ENCODE results near the gene RGL2.
"Not testable (repeated sequence)": the region's sequence is repeated elsewhere in the genome, so short reads cannot be mapped to it uniquely, and the experiment has no call there.

The RGL2 gene

GRCh38 chr6:33279257-33279695 is 19.5 kb downstream of the RGL2 start:
- Histone ChIP-seq H3K27me3 (ENCODE audit: low read depth) (no peaks in the 10 kb centered on the region), H3K4me1 (peaks cover 22% of the 10 kb centered on the region), H3K4me3 (no peak overlapping the region), H3K36me3 (replicated peaks) (peaks cover 62% of the 10 kb centered on the region), H3K9me3 (no peaks in the 10 kb centered on the region)
- no peak for DNase-seq (ENCODE audit: low spot score in 2 of 2)
- in situ Hi-C loops (cut with MboI; ENCODE audit: low sequenced_read_pairs), result no loop called here

DNA sequence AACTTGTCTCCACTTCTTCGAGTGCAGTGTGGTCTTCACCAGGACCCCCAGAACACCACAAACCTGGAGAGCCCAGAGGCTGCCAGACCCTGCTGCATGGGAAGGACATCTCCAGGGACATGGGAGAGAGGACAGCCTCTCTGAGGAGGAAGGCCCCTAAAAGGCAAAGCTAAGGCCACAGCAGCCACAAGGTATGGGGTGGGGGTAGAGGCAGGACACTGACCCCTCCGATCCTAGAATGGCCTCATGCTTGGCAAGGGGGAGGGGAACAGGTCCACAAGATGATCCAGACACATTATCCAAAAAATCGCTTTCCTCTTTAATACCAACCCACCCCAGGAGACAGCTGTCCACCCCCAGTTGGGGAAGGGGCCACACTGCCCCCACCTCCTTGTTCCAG is 19.9 kb downstream of the RGL2 start:
- H3K4me3 ChIP-seq, result no peak overlapping the region
- H3K4me1 ChIP-seq, result peaks cover 25% of the 10 kb centered on the region
- H3K27me3 ChIP-seq (ENCODE audit: low read depth), result no peaks in the 10 kb centered on the region
- H3K36me3 ChIP-seq (replicated peaks), result peaks cover 66% of the 10 kb centered on the region
- no peak for DNase-seq (ENCODE audit: low spot score in 2 of 2)
- no peaks in the 10 kb centered on the region for H3K9me3 ChIP-seq
- in situ Hi-C loops (cut with MboI; ENCODE audit: low sequenced_read_pairs), result no loop called here

DNA sequence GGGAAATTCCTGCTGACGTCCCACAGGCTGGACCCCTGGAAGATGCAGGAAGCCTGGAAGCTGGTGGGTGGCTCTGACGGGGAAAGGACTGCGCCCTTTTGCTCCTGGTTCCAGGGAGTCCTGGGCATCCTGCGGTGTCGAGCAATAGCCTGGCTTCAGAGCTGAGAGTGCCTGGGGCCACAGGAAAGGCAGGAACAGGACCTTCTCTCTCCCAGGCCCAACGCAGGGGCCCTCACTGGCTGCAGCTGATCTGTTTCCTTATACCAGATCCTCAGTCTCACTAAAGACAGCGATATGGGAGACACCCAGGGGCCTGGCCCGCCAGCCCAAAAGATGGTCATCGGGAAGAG is 20.4 kb downstream of the RGL2 start:
- Histone ChIP-seq H3K9me3 (no peaks in the 10 kb centered on the region), H3K27me3 (ENCODE audit: low read depth) (no peaks in the 10 kb centered on the region), H3K36me3 (replicated peaks) (peaks cover 71% of the 10 kb centered on the region), H3K4me1 (peaks cover 25% of the 10 kb centered on the region), H3K4me3 (no peak overlapping the region)
- in situ Hi-C loops (cut with MboI; ENCODE audit: low sequenced_read_pairs), result no loop called here
- DNase-seq (ENCODE audit: low spot score in 2 of 2), result no peak

- peak overlapping the region; percentile 28 for H3K4me3 ChIP-seq
- DNase-seq (ENCODE audit: low spot score in 2 of 2), result peak in 1 of 2 experiments; percentile 32
These were observed 20.9 kb downstream of the RGL2 start for GRCh38 chr6:33277663-33278391.

DNA sequence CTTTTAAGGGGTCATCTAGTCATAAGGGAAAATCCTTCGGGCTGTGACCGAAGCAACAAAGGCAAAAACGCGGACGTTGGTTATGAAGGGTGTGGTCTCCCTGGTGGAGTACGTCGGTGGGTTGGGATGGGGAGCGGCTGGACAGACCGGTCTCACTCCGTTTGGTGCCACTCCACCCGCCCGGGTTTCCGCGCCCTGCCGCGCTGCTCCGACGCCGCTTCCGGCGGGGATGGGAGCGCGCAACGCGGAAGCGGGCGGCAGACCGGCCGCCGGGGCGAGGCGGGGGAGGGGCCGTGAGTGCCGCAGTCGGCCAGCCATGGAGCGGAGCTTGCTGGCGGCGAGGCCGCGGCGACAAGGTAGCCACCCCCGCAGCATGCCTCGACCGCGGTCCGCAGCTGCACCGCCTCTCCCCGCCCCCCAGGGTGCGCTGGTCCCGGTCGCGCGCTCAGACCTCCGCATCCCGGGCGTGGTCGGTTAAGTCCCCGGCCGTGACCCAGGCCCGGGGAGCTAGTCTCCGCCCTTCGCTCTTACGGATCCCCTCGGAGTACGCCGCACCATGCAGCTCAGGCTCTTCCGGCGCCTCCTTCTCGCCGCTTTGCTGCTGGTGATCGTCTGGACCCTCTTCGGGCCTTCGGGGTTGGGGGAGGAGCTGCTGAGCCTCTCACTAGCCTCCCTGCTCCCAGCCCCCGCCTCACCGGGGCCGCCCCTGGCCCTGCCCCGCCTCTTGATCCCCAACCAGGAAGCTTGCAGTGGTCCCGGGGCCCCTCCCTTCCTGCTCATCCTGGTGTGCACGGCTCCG is 21.7 kb downstream of the RGL2 start, which contains the start of gene B3GALT4:
Gene B3GALT4 (plus strand): TSS at position 260 of the 799 bp plus-strand sequence. CDS start 297 bp downstream, at position 557.
- no peaks in the 10 kb centered on the region for H3K27me3 ChIP-seq (ENCODE audit: low read depth)
- DNase-seq (ENCODE audit: low spot score in 2 of 2), result peak; percentile 87 to 91
- in situ Hi-C loops (cut with MboI; ENCODE audit: low sequenced_read_pairs), result no loop called here
- peaks cover 81% of the 10 kb centered on the region for H3K36me3 ChIP-seq (replicated peaks)
- H3K9me3 ChIP-seq, result no peaks in the 10 kb centered on the region
- H3K4me3 ChIP-seq, result peak within 1 kb of the TSS; percentile 78
- peaks cover 25% of the 10 kb centered on the region for H3K4me1 ChIP-seq

More at GRCh38 chr6:33277663-33278391, 20.9 kb downstream of the RGL2 start:
- H3K36me3 ChIP-seq (replicated peaks), result peaks cover 76% of the 10 kb centered on the region
- peaks cover 25% of the 10 kb centered on the region for H3K4me1 ChIP-seq
- no peaks in the 10 kb centered on the region for H3K9me3 ChIP-seq
- in situ Hi-C loops (cut with MboI; ENCODE audit: low sequenced_read_pairs), result no loop called here
- no peaks in the 10 kb centered on the region for H3K27me3 ChIP-seq (ENCODE audit: low read depth)

- Histone ChIP-seq H3K4me3 (peak overlapping the region; percentile 28), H3K4me1 (peaks cover 25% of the 10 kb centered on the region), H3K9me3 (no peaks in the 10 kb centered on the region), H3K36me3 (replicated peaks) (peaks cover 82% of the 10 kb centered on the region), H3K27me3 (ENCODE audit: low read depth) (no peaks in the 10 kb centered on the region)
- no peak for DNase-seq (ENCODE audit: low spot score in 2 of 2)
- in situ Hi-C loops (cut with MboI; ENCODE audit: low sequenced_read_pairs), result no loop called here
These were observed 22.2 kb downstream of the RGL2 start for GRCh38 chr6:33276581-33276863.

DNA sequence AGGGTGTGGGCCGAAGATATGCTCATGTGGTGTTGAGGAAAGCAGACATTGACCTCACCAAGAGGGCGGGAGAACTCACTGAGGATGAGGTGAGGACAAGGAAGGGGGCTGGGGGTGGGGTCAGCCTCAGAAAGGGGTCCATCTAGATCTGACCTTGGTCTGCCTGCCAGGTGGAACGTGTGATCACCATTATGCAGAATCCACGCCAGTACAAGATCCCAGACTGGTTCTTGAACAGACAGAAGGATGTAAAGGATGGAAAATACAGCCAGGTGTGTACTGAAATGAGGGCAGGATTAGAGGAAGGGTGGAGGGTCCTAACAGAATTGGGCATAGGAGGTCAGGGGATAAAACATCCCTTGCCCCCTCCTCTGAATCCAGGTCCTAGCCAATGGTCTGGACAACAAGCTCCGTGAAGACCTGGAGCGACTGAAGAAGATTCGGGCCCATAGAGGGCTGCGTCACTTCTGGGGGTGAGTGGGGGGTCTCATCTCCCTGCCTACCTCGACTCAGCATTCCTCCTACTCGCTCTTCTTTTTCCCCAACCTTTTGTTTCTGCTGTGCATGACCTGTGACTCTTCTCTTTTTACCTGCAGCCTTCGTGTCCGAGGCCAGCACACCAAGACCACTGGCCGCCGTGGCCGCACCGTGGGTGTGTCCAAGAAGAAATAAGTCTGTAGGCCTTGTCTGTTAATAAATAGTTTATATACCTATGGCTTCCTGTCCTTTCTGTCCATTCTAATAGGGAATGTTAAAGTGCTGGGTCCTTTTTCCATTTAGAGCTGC is 22.8 kb downstream of the RGL2 start:
- DNase-seq (ENCODE audit: low spot score in 2 of 2), result peak in 1 of 2 experiments; percentile 38
- Histone ChIP-seq H3K4me1 (peaks cover 25% of the 10 kb centered on the region), H3K36me3 (replicated peaks) (peaks cover 77% of the 10 kb centered on the region), H3K4me3 (peak overlapping the region; percentile 78)
- in situ Hi-C loops (cut with MboI; ENCODE audit: low sequenced_read_pairs); H3K27me3 ChIP-seq (ENCODE audit: low read depth); H3K9me3 ChIP-seq: not testable (repeated sequence)

DNA sequence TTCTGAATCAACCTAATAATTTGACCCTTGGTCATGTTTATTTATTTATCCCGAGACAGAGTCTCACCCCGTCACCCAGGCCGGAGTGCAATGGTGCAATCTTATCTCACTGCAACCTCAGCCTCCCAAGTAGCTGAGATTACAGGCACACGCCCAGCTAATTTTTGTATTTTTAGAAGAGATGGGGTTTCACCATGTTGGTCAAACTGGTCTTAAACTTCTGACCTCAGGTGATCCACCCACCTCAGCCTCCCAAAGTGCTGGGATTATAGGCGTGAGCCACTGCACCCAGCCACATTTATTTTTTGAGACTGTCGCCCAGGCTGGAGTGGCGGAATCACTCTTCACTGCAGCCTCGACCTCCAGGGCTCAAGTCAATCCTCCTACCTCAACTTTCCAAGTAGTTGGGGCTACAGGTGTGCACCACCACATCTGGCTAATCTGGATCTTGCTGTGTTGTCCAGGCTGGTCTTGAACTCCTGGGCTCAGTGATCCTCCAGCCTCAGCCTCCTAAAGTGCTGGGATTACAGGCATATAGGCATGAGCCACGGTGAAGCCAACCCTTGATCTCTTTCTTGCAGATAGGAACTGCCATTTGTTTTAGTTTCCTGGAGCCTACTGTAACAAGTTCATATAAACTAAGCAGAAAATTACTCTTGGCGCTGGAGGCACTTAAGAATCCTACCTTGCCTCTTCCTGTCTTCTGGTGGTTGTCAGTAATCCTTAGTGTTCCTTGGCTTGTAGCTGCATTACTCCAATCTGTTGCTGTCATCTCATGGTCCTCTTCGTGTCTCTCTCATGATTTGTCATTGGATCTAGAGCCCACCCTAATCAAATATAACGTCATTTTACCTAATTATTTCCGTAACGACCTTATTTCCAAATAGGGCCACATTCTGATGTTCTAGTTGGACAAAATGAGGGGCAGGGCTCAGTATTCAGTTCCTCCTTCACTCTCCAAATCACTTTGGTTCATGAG is 24.5 kb downstream of the RGL2 start:
- H3K4me1 ChIP-seq, result peaks cover 25% of the 10 kb centered on the region
- no peaks in the 10 kb centered on the region for H3K9me3 ChIP-seq
- H3K27me3 ChIP-seq (ENCODE audit: low read depth), result no peaks in the 10 kb centered on the region
- H3K36me3 ChIP-seq (replicated peaks), result peaks cover 66% of the 10 kb centered on the region
- in situ Hi-C loops (cut with MboI; ENCODE audit: low sequenced_read_pairs), result no loop called here
- peak overlapping the region; percentile 78 for H3K4me3 ChIP-seq
- DNase-seq (ENCODE audit: low spot score in 2 of 2), result no peak

GRCh38 chr6:33273129-33273923 is 25.4 kb downstream of the RGL2 start:
- H3K4me1 ChIP-seq, result peaks cover 25% of the 10 kb centered on the region
- H3K27me3 ChIP-seq (ENCODE audit: low read depth), result no peaks in the 10 kb centered on the region
- no peak for DNase-seq (ENCODE audit: low spot score in 2 of 2)
- peak overlapping the region; percentile 78 for H3K4me3 ChIP-seq
- no peaks in the 10 kb centered on the region for H3K9me3 ChIP-seq
- in situ Hi-C loops (cut with MboI; ENCODE audit: low sequenced_read_pairs), result no loop called here
- peaks cover 64% of the 10 kb centered on the region for H3K36me3 ChIP-seq (replicated peaks)

DNA sequence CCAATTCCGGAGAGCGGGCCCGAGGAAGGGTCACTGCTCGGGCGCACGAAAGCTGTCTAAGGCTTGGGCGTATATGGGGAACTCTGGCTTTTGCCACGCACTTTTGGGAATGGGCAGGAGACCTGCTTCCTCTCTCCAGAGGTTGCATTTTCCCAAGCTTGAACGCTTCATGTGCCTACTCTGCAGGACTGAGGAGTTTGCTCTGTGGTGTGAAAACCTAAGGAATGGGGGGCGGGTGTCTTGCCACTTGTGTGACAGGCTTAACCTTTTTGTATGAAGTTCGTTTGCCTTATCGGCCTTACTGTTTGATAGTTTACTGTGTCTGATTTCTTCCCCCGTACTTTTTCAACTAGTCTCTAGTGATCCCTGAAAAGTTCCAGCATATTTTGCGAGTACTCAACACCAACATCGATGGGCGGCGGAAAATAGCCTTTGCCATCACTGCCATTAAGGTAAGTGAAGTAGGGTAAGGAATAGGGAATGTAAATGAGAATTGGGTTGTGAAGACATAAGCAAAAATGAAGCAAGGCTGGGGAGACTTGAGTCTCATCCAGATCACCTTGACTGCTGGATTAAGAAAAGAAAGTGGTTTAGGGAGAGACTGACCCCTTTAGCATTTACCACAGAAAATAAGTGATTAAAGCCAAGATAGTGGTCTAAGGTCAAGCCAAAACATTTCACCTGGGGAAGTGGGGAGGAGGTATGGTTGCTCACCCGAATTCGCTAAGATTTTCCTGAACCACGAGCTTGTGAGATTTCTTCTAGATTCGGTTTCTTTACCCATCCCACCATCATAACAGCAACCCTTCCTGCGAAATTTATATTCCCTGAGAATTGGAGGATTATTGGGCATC is 26.2 kb downstream of the RGL2 start:
- Histone ChIP-seq H3K36me3 (replicated peaks) (peaks cover 61% of the 10 kb centered on the region), H3K4me1 (peaks cover 25% of the 10 kb centered on the region)
- in situ Hi-C loops (cut with MboI; ENCODE audit: low sequenced_read_pairs), result no loop called here

DNA sequence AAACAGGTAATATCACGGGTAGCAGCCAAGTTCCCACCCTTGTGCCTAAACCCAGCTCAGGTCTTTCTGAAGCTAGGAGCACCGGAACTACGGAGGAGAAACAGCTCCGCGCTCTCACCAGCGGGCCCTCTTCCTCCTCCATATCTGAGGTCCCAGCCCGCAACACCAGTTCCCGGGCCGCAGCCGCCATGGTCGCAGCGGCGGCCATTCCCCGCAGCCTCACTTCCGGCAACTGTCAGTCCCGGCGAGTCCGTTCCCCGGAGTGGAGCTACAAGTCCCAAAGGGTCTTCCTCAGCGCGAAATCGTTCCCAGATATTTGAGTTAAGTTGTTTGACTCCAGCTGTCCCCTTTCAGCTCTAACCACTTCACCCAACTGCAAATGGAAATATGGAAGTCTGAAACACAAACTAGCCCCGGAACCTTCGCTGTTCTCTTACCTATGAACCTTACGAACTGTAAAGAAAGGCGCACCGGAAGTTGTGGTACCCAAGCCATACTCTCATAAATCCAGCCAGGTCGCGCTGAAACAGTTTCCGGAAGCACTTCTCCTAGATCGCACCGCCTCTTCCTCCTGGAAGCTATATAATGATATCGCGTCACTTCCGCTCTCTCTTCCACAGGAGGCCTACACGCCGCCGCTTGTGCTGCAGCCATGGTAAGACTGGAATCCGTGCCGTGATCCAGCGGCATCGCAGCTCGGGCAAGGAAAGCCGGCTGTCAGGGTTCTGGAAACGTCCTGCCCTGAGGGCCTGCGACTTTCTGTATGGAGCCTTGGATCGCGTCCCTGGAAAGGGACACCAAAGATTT is 27.1 kb downstream of the RGL2 start, which contains the start of the genes RPS18 and VPS52:
Gene RPS18 (plus strand): TSS at position 608 of the 807 bp plus-strand sequence. CDS start 45 bp downstream, at position 653.
Gene VPS52 (minus strand): TSS at position 409 of the 807 bp plus-strand sequence. CDS start 201 bp downstream, at position 208.
- Histone ChIP-seq H3K36me3 (replicated peaks) (peaks cover 65% of the 10 kb centered on the region), H3K9me3 (no peaks in the 10 kb centered on the region), H3K27me3 (ENCODE audit: low read depth) (no peaks in the 10 kb centered on the region), H3K4me3 (peak within 1 kb of the TSS; percentile 78), H3K4me1 (peaks cover 25% of the 10 kb centered on the region)
- peak; percentile 92 to 93 for DNase-seq (ENCODE audit: low spot score in 2 of 2)
- in situ Hi-C loops (cut with MboI; ENCODE audit: low sequenced_read_pairs), result no loop called here

More for the DNA sequence above, 26.2 kb downstream of the RGL2 start:
- no peak for DNase-seq (ENCODE audit: low spot score in 2 of 2)
- Histone ChIP-seq H3K27me3 (ENCODE audit: low read depth) (no peaks in the 10 kb centered on the region), H3K4me3 (peak overlapping the region; percentile 78), H3K9me3 (no peaks in the 10 kb centered on the region)
